Measurements from ENCODE around the gene TGFBR2.

- TF ChIP-seq CTCF (IDR thresholded peaks at IDR 0.05) (no peak), POLR2AphosphoS5 (IDR thresholded peaks at IDR 0.05) (no peak), POLR2A (IDR thresholded peaks at IDR 0.05) (no peak), EP300 (IDR thresholded peaks at IDR 0.05) (no peak)
Measured at GRCh38 chr3:30719536-30719935, 113.1 kb downstream of the TGFBR2 start.
